H1 (cell line): ENCODE data around the gene PAX6. TPM values are rescaled to one million over a fixed set of nuclear protein-coding genes. Genes with fewer than 3 reads are reported as not detected.

Experiments
- BCL11A ChIP-seq, 2 experiments: IDR thresholded peaks; one replicate each; pipeline ENCODE4 v1.6.1; 2011; ENCODE audit warnings: low read depth in 2 of 2, low read length in 2 of 2, mild to moderate bottlenecking in 2 of 2
- CEBPB ChIP-seq: IDR thresholded peaks from 2 replicates; pipeline ENCODE4 v1.6.1; 2012; ENCODE audit warnings: low read depth, low read length
- CHD1 ChIP-seq: IDR thresholded peaks from 2 replicates; pipeline ENCODE4 v1.6.1; 2012; ENCODE audit warnings: low read depth, low read length, improper control_type of control experiment
- CHD7 ChIP-seq: fragments of 300-600 bp; sonication (generic); IDR thresholded peaks from 2 replicates; pipeline ENCODE4 v1.7.1; 2012; ENCODE audit warnings: low read length, moderate library complexity, mild to moderate bottlenecking, inconsistent platforms; ENCODE audit not compliant: insufficient replicate concordance
- CREB1 ChIP-seq: IDR thresholded peaks from 2 replicates; pipeline ENCODE4 v1.6.1; 2012; ENCODE audit warnings: inconsistent platforms
- EZH2 ChIP-seq: fragments of 200-600 bp; sonication (generic); IDR thresholded peaks from 2 replicates; pipeline ENCODE4 v1.7.1; 2012; ENCODE audit warnings: low read depth, mild to moderate bottlenecking, moderate library complexity, low read length, inconsistent platforms; ENCODE audit not compliant: severe bottlenecking
- GABPA ChIP-seq: IDR thresholded peaks from 2 replicates; pipeline ENCODE4 v1.6.1; 2011; ENCODE audit warnings: mild to moderate bottlenecking, low read length, moderate library complexity, borderline replicate concordance; ENCODE audit not compliant: insufficient read depth
- HDAC6 ChIP-seq: IDR thresholded peaks from one replicate; pipeline ENCODE4 v1.7.1; 2012; ENCODE audit warnings: low read depth, mild to moderate bottlenecking, inconsistent platforms, low read length, moderate library complexity
- MAFK ChIP-seq: IDR thresholded peaks from 2 replicates; pipeline ENCODE4 v1.6.1; 2012; ENCODE audit warnings: low read depth, mild to moderate bottlenecking, improper control_type of control experiment, low read length
- MAX ChIP-seq: IDR thresholded peaks from 2 replicates; pipeline ENCODE4 v1.6.1; 2012; ENCODE audit warnings: inconsistent platforms
- SAP30 ChIP-seq: fragments of 300-600 bp; sonication (generic); IDR thresholded peaks from 2 replicates; pipeline ENCODE4 v1.7.1; 2012; ENCODE audit warnings: low read length, moderate library complexity, mild to moderate bottlenecking, inconsistent platforms; ENCODE audit not compliant: insufficient read depth, insufficient replicate concordance
- SRF ChIP-seq: IDR thresholded peaks from 2 replicates; pipeline ENCODE4 v1.6.1; 2011; ENCODE audit warnings: mild to moderate bottlenecking, low read depth, low read length, moderate library complexity
- polyA plus RNA-seq, 7 experiments: library from polyadenylated mRNA; depleted of rRNA in 3 of 7; stranded (reverse) in 5 of 7; unstranded in 2 of 7; fragments of >200 nt in 5 of 7; fragments of 200-250 nt in 2 of 7; gene quantifications; 1 replicate in 5 of 7; 2 replicates in 1 of 7; 4 replicates in 1 of 7; pipeline versions ENCODE4 v1.2.1 to v1.2.3, GENCODE V29; 2011 to 2013; ENCODE audit warnings: missing spikeins in 2 of 7, mixed read lengths in 2 of 7
- total RNA-seq: library from RNA; stranded (reverse); fragmentation: NEBNext Ultra II Directional; extraction: Animal tissue kit (Norgen Biotek cat#: 25700); gene quantifications from 2 replicates; pipeline ENCODE4 v1.2.1, GENCODE V29; 2021

Gene PAX6
- total and polyA plus RNA-seq, 2 of the 8 experiments (the other 6 are each of a cell fraction or from before 2014, with no cell fraction given) = 0.30 to 0.65 TPM

- no peak for TF ChIP-seq CHD7
- TF ChIP-seq CHD1 = no peak
- TF ChIP-seq BCL11A (IDR thresholded peaks at IDR 0.05; ENCODE audit: low read depth in 2 of 2, low read length in 2 of 2) = no peak
- TF ChIP-seq EZH2 = no peak
- no peak for TF ChIP-seq SRF
- TF ChIP-seq CEBPB = no peak
- no peak for TF ChIP-seq MAX
- TF ChIP-seq SAP30 = no peak
- TF ChIP-seq MAFK = no peak
- TF ChIP-seq GABPA = no peak
- TF ChIP-seq HDAC6 = no peak
- no peak for TF ChIP-seq CREB1
Observed at GRCh38 chr11:31794548-31794947, 16.6 kb downstream of the PAX6 start (continued).
